GM21786 (cell line): ENCODE measurements around the gene PAAF1.
"Not testable (repeated sequence)": the region's sequence is repeated elsewhere in the genome, so short reads cannot be mapped to it uniquely, and the experiment has no call there.

Source experiments
- ATAC-seq: cut with Tn5 transposase; IDR thresholded peaks from one replicate; pipeline ENCODE4 v1.9.1; 2021; ENCODE audit not compliant: unreplicated experiment

Gene PAAF1

DNA sequence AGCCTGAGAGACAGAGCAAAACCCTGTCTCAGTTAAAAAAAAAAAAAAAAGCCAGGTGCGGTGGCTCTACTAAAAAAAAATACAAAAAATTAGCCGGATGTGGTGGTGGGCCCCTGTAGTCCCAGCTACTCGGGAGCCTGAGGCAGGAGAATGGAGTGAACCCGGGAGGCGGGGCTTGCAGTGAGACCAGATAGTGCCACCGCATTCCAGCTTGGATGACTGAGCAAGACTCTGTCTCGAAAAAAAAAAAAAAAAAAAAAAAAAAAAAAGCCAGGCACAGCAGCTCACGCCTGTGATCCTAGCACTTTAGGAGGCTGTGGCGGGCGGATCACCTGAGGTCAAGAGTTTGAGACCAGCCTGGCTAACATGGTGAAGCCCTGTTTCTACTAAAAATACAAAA lies 3.6 kb downstream of the PAAF1 start:
- ATAC-seq, result not testable (repeated sequence)

- no peak for ATAC-seq
Observed at GRCh38 chr11:73883856-73884255, 7.1 kb downstream of the PAAF1 start.

DNA sequence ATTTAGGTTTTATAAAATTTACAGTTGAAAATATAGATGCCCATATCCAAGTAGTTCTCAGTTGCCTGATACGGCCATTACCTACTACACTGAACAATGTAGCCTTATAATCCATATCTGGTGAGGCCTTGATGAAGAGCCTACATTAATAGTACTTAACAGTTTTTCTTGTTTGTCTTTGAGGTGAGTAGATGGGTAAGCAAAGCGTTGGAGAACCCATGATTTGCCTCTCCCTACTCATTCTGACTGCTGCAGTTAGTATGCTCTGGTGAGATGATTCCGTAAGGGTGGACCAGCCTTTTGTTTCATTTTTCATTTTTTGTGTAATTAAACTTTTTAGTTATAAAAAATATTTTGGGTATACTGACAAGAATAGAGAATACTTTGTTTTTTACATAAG lies 11.4 kb downstream of the PAAF1 start:
- no peak for ATAC-seq

DNA sequence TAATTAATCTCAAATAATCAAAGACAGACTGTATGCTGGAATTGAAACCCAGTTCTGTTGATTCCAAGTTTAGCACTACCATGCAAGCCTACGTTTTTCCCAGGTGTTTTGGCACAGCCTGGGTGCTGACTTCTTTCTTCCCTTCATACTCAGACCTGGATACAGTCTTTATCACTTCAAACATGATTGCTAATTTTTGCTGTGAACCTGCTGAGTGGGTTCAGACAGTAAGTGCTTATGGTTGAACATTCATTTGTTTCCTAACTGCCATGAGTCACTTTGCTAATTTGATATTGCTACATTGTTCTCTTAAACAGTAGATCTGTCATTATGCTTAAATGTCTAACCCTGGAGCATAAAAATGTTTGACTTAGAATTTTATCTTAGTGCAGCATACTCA lies 12.2 kb downstream of the PAAF1 start:
- ATAC-seq, result no peak

DNA sequence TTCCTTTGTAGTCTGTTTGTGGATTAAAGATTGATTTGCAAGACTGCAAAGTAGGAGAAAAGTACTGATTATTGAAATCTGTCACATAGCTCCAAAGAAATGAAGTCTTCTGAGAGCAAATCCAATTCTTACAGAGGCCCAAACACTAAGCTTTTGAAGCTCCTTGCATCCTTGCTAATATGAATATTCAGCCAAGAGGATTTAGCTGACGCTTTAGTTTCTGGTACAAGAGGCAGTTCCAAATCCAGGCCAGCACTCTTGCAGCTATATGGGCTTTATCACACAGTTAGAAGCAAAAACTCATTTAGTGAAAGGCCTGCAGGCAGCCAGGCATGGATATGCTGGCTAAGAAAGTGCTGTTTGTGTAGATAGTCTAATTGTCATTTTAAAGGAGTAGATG lies 12.7 kb downstream of the PAAF1 start:
- no peak for ATAC-seq

DNA sequence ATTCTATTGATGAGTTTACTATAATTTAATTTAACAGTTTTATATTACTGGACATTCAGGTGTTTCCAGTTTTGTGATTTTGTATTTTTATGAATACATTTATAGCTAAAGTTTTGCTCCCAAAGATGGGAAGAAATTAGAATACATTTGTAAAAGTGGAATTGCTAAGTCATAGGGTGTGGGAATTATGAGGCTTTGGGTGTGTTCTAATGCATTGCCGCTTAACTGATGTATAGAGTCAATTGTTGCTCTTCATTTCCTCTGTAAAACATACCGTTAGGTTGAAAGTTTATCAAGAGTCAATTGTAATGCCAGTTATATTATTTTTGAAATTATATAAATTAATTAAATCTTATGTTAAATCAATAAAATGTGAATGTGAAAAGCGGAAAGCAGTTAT lies 16.2 kb downstream of the PAAF1 start:
- ATAC-seq, result no peak

- ATAC-seq, result no peak
Observed at GRCh38 chr11:73894725-73895335, 18.0 kb downstream of the PAAF1 start.

- ATAC-seq, result no peak
Observed at GRCh38 chr11:73902303-73902702, 25.5 kb downstream of the PAAF1 start.

GRCh38 chr11:73907191-73907590 lies 30.4 kb downstream of the PAAF1 start:
- ATAC-seq, result no peak

DNA sequence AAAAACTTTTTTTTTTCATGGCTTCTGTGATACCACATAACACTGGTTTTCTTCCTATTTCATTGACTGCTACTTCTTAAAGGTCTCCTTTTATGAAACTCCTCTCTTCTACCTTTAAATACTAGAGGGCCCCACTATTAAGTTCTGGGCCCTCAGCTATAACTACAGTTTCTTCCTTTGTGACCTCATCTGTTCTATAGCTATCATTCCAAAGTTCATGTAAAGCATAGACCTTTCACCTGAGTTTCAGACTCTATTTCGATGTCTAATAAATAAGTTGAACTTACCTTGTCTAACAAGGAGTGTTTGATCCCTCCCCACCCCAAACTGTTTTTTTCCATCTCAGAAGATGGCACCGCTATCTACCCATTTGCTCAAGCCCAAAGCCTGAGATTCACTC lies 35.2 kb downstream of the PAAF1 start:
- no peak for ATAC-seq

- ATAC-seq, result no peak
Observed at GRCh38 chr11:73913472-73913871, 36.7 kb downstream of the PAAF1 start.

GRCh38 chr11:73914284-73914683 lies 37.5 kb downstream of the PAAF1 start:
- no peak for ATAC-seq

- ATAC-seq, result no peak
Observed at GRCh38 chr11:73916435-73916834, 39.6 kb downstream of the PAAF1 start.

GRCh38 chr11:73921180-73921579 lies 44.4 kb downstream of the PAAF1 start:
- ATAC-seq, result no peak

DNA sequence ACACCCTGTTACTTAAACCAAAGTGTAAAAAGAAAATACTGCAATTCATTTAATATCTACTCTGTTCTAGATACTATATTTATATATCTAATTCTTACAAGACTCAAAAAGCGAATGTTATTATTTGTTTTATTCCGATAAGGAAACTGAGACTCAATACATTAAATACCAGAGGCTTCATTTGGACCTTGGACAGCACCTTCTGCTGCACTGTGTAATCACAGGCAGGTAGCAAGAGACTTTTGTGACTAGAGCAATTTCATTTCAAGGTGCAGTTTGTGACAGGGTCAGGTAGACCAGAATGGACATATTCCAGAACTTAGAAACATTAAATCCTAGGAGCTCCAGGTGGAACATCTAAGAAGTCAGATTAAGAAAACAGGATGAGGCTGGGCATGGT lies 52.6 kb downstream of the PAAF1 start:
- ATAC-seq, result no peak

DNA sequence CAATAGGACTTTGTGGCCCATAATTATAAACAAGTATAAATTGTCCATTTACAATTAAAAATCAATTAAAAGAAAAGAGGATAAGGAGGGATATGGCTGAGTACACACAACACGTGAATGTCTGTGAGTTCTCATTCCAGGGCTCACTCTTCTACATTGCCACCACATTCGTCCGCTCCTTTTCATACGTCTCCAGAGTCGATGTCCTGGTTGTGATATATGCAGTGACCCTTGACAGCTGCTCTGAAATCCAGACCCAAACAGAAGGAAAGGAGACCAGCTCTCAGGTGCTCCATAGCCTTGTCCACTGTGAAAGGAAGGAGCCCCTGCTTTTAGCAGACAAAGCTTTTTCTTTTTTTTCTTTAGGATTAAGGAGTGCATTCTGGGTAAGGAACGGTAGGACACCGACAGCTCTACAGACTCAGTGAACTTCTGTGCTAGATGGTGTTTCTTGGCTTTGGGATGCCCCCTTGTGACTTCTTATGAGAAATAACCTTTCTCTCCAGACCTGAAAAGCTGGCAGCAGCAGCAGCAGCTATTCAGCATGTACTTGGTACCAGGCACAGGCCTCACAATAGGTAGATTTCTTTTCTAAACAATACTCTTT lies 54.3 kb downstream of the PAAF1 start:
- ATAC-seq, result no peak

DNA sequence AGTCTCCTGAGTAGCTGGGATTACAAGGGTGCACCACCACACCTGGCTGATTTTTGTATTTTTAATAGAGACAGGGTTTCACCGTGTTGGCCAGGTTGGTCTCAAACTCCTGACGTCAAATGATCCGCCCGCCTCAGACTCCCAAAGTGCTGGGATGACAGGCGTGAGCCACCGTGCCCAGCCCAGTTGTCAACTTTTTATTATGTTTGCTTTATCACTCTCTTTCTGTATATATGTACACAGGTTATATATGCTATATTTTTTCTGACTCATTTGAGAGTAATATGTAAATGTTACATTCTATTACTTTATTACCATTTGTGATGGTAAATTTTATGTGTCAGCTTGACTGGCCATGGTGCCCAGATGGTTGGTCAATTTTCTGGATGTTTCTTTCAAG lies 55.2 kb downstream of the PAAF1 start:
- no peak for ATAC-seq

GRCh38 chr11:73932781-73933180 lies 56.0 kb downstream of the PAAF1 start:
- no peak for ATAC-seq

- not testable (repeated sequence) for ATAC-seq
Observed at GRCh38 chr11:73936047-73936446, 59.2 kb downstream of the PAAF1 start.

- no peak for ATAC-seq
Observed at GRCh38 chr11:73939096-73939495, 62.3 kb downstream of the PAAF1 start.

- ATAC-seq, result no peak
Observed at GRCh38 chr11:73940801-73941570, 64.2 kb downstream of the PAAF1 start.

GRCh38 chr11:73942010-73942409 lies 65.2 kb downstream of the PAAF1 start:
- ATAC-seq, result no peak
